ENCODE measurements around the gene ASCC1.
"Not testable (repeated sequence)": the region's sequence is repeated elsewhere in the genome, so short reads cannot be mapped to it uniquely, and the experiment has no call there.

ASCC1 gene

GRCh38 chr10:72156223-72156622, 59.9 kb downstream of the ASCC1 start:
- no peaks in the 10 kb centered on the region for H3K9me3 ChIP-seq (ENCODE audit: control insufficient read depth, insufficient read depth, low read length)
- no peak overlapping the region for H3K4me3 ChIP-seq (ENCODE audit: low read depth, low read length)
- H3K9ac ChIP-seq (ENCODE audit: low read depth, low read length) = no peak overlapping the region
- no peaks in the 10 kb centered on the region for H3K27me3 ChIP-seq (ENCODE audit: control insufficient read depth, insufficient read depth, low read length)
- no peaks in the 10 kb centered on the region for H3K36me3 ChIP-seq (ENCODE audit: control insufficient read depth, insufficient read depth, low read length)
- H3K4me1 ChIP-seq (ENCODE audit: control insufficient read depth, insufficient read depth, low read length) = no peaks in the 10 kb centered on the region

GRCh38 chr10:72152286-72152685, 63.8 kb downstream of the ASCC1 start:
- no peak overlapping the region for H3K9ac ChIP-seq (ENCODE audit: low read depth, low read length)
- H3K36me3 ChIP-seq (ENCODE audit: control insufficient read depth, insufficient read depth, low read length) = no peaks in the 10 kb centered on the region
- no peaks in the 10 kb centered on the region for H3K4me1 ChIP-seq (ENCODE audit: control insufficient read depth, insufficient read depth, low read length)
- no peaks in the 10 kb centered on the region for H3K27me3 ChIP-seq (ENCODE audit: control insufficient read depth, insufficient read depth, low read length)
- no peaks in the 10 kb centered on the region for H3K9me3 ChIP-seq (ENCODE audit: control insufficient read depth, insufficient read depth, low read length)
- no peak overlapping the region for H3K4me3 ChIP-seq (ENCODE audit: low read depth, low read length)

GRCh38 chr10:72150746-72151478, 65.2 kb downstream of the ASCC1 start:
- not testable (repeated sequence) for H3K36me3 ChIP-seq (ENCODE audit: control insufficient read depth, insufficient read depth, low read length); H3K4me3 ChIP-seq (ENCODE audit: low read depth, low read length); H3K27me3 ChIP-seq (ENCODE audit: control insufficient read depth, insufficient read depth, low read length); H3K9ac ChIP-seq (ENCODE audit: low read depth, low read length); H3K4me1 ChIP-seq (ENCODE audit: control insufficient read depth, insufficient read depth, low read length); H3K9me3 ChIP-seq (ENCODE audit: control insufficient read depth, insufficient read depth, low read length)

- H3K27me3 ChIP-seq (ENCODE audit: control insufficient read depth, insufficient read depth, low read length); H3K9ac ChIP-seq (ENCODE audit: low read depth, low read length); H3K36me3 ChIP-seq (ENCODE audit: control insufficient read depth, insufficient read depth, low read length); H3K9me3 ChIP-seq (ENCODE audit: control insufficient read depth, insufficient read depth, low read length); H3K4me1 ChIP-seq (ENCODE audit: control insufficient read depth, insufficient read depth, low read length); H3K4me3 ChIP-seq (ENCODE audit: low read depth, low read length): not testable (repeated sequence)
These were observed 68.8 kb downstream of the ASCC1 start for GRCh38 chr10:72147324-72147584.

GRCh38 chr10:72146559-72147323, 69.3 kb downstream of the ASCC1 start:
- H3K36me3 ChIP-seq (ENCODE audit: control insufficient read depth, insufficient read depth, low read length) = no peaks in the 10 kb centered on the region
- no peaks in the 10 kb centered on the region for H3K27me3 ChIP-seq (ENCODE audit: control insufficient read depth, insufficient read depth, low read length)
- no peak overlapping the region for H3K9ac ChIP-seq (ENCODE audit: low read depth, low read length)
- no peak overlapping the region for H3K4me3 ChIP-seq (ENCODE audit: low read depth, low read length)
- H3K9me3 ChIP-seq (ENCODE audit: control insufficient read depth, insufficient read depth, low read length) = no peaks in the 10 kb centered on the region
- peaks cover 6% of the 10 kb centered on the region for H3K4me1 ChIP-seq (ENCODE audit: control insufficient read depth, insufficient read depth, low read length)

- H3K9me3 ChIP-seq (ENCODE audit: control insufficient read depth, insufficient read depth, low read length) = no peaks in the 10 kb centered on the region
- H3K36me3 ChIP-seq (ENCODE audit: control insufficient read depth, insufficient read depth, low read length) = no peaks in the 10 kb centered on the region
- no peak overlapping the region for H3K4me3 ChIP-seq (ENCODE audit: low read depth, low read length)
- no peaks in the 10 kb centered on the region for H3K27me3 ChIP-seq (ENCODE audit: control insufficient read depth, insufficient read depth, low read length)
- no peak overlapping the region for H3K9ac ChIP-seq (ENCODE audit: low read depth, low read length)
- H3K4me1 ChIP-seq (ENCODE audit: control insufficient read depth, insufficient read depth, low read length) = peaks cover 6% of the 10 kb centered on the region
These were observed 70.0 kb downstream of the ASCC1 start for GRCh38 chr10:72146071-72146470.

GRCh38 chr10:72145657-72146056, 70.4 kb downstream of the ASCC1 start:
- H3K4me1 ChIP-seq (ENCODE audit: control insufficient read depth, insufficient read depth, low read length) = peaks cover 6% of the 10 kb centered on the region
- no peak overlapping the region for H3K9ac ChIP-seq (ENCODE audit: low read depth, low read length)
- no peaks in the 10 kb centered on the region for H3K9me3 ChIP-seq (ENCODE audit: control insufficient read depth, insufficient read depth, low read length)
- no peaks in the 10 kb centered on the region for H3K36me3 ChIP-seq (ENCODE audit: control insufficient read depth, insufficient read depth, low read length)
- H3K27me3 ChIP-seq (ENCODE audit: control insufficient read depth, insufficient read depth, low read length) = no peaks in the 10 kb centered on the region
- no peak overlapping the region for H3K4me3 ChIP-seq (ENCODE audit: low read depth, low read length)

GRCh38 chr10:72140850-72141249, 75.2 kb downstream of the ASCC1 start:
- H3K4me3 ChIP-seq (ENCODE audit: low read depth, low read length) = no peak overlapping the region
- H3K4me1 ChIP-seq (ENCODE audit: control insufficient read depth, insufficient read depth, low read length) = no peaks in the 10 kb centered on the region
- H3K9ac ChIP-seq (ENCODE audit: low read depth, low read length) = no peak overlapping the region
- H3K36me3 ChIP-seq (ENCODE audit: control insufficient read depth, insufficient read depth, low read length) = no peaks in the 10 kb centered on the region
- H3K27me3 ChIP-seq (ENCODE audit: control insufficient read depth, insufficient read depth, low read length) = no peaks in the 10 kb centered on the region
- no peaks in the 10 kb centered on the region for H3K9me3 ChIP-seq (ENCODE audit: control insufficient read depth, insufficient read depth, low read length)

GRCh38 chr10:72140174-72140573, 75.9 kb downstream of the ASCC1 start:
- H3K4me1 ChIP-seq (ENCODE audit: control insufficient read depth, insufficient read depth, low read length) = no peaks in the 10 kb centered on the region
- no peak overlapping the region for H3K4me3 ChIP-seq (ENCODE audit: low read depth, low read length)
- no peaks in the 10 kb centered on the region for H3K27me3 ChIP-seq (ENCODE audit: control insufficient read depth, insufficient read depth, low read length)
- no peak overlapping the region for H3K9ac ChIP-seq (ENCODE audit: low read depth, low read length)
- no peaks in the 10 kb centered on the region for H3K36me3 ChIP-seq (ENCODE audit: control insufficient read depth, insufficient read depth, low read length)
- H3K9me3 ChIP-seq (ENCODE audit: control insufficient read depth, insufficient read depth, low read length) = no peaks in the 10 kb centered on the region

- no peak overlapping the region for H3K4me3 ChIP-seq (ENCODE audit: low read depth, low read length)
- no peaks in the 10 kb centered on the region for H3K9me3 ChIP-seq (ENCODE audit: control insufficient read depth, insufficient read depth, low read length)
- H3K4me1 ChIP-seq (ENCODE audit: control insufficient read depth, insufficient read depth, low read length) = no peaks in the 10 kb centered on the region
- no peak overlapping the region for H3K9ac ChIP-seq (ENCODE audit: low read depth, low read length)
- no peaks in the 10 kb centered on the region for H3K27me3 ChIP-seq (ENCODE audit: control insufficient read depth, insufficient read depth, low read length)
- H3K36me3 ChIP-seq (ENCODE audit: control insufficient read depth, insufficient read depth, low read length) = no peaks in the 10 kb centered on the region
These were observed 78.5 kb downstream of the ASCC1 start for GRCh38 chr10:72137583-72137982.

- not testable (repeated sequence) for H3K36me3 ChIP-seq (ENCODE audit: control insufficient read depth, insufficient read depth, low read length); H3K27me3 ChIP-seq (ENCODE audit: control insufficient read depth, insufficient read depth, low read length); H3K9me3 ChIP-seq (ENCODE audit: control insufficient read depth, insufficient read depth, low read length); H3K4me1 ChIP-seq (ENCODE audit: control insufficient read depth, insufficient read depth, low read length); H3K9ac ChIP-seq (ENCODE audit: low read depth, low read length); H3K4me3 ChIP-seq (ENCODE audit: low read depth, low read length)
These were observed 79.9 kb downstream of the ASCC1 start for GRCh38 chr10:72136225-72136624.

Measured in iPS-15b (cell line).